Skeletal muscle cell (primary cell): ENCODE data around the gene EAPP.
A peak's percentile ranks its signal among the peaks of the same experiment; 100 is the strongest.
"Not testable (repeated sequence)": the region's sequence is repeated elsewhere in the genome, so short reads cannot be mapped to it uniquely, and the experiment has no call there.

Experiments used
- DNase-seq: peaks from one replicate; pipeline ENCODE4 v3.0.0-alpha.2; 2010; ENCODE audit warnings: low read depth
- H3K4me3 ChIP-seq: 2 replicates; pipeline ENCODE4 v1.5.1; 2011; ENCODE audit warnings: low read depth, mild to moderate bottlenecking, control low read depth, low read length, moderate library complexity

Gene EAPP

GRCh38 chr14:34496679-34497513, 42.6 kb downstream of the EAPP start:
- DNase-seq, result peak; percentile 99
- H3K4me3 ChIP-seq, result no peak overlapping the region

GRCh38 chr14:34496007-34496678, 43.4 kb downstream of the EAPP start:
- H3K4me3 ChIP-seq, result no peak overlapping the region
- no peak for DNase-seq

GRCh38 chr14:34489324-34489723, 50.2 kb downstream of the EAPP start:
- no peak for DNase-seq
- no peak overlapping the region for H3K4me3 ChIP-seq

GRCh38 chr14:34488528-34488927, 51.0 kb downstream of the EAPP start:
- no peak for DNase-seq
- H3K4me3 ChIP-seq, result no peak overlapping the region

- DNase-seq, result no peak
- H3K4me3 ChIP-seq, result no peak overlapping the region
Measured at GRCh38 chr14:34484726-34485125, 54.8 kb downstream of the EAPP start.

- no peak overlapping the region for H3K4me3 ChIP-seq
- DNase-seq, result no peak
Measured at GRCh38 chr14:34482463-34482862, 57.0 kb downstream of the EAPP start.

- no peak for DNase-seq
- H3K4me3 ChIP-seq, result no peak overlapping the region
Measured at GRCh38 chr14:34479694-34480093, 59.8 kb downstream of the EAPP start.

GRCh38 chr14:34478261-34478660, 61.2 kb downstream of the EAPP start:
- no peak overlapping the region for H3K4me3 ChIP-seq
- DNase-seq, result no peak

GRCh38 chr14:34476036-34476435, 63.5 kb downstream of the EAPP start:
- not testable (repeated sequence) for DNase-seq

GRCh38 chr14:34475163-34475562, 64.3 kb downstream of the EAPP start:
- DNase-seq, result no peak
- H3K4me3 ChIP-seq, result no peak overlapping the region

More at GRCh38 chr14:34476036-34476435, 63.5 kb downstream of the EAPP start:
- H3K4me3 ChIP-seq, result not testable (repeated sequence)

GRCh38 chr14:34474187-34474679, 65.3 kb downstream of the EAPP start:
- DNase-seq, result no peak
- H3K4me3 ChIP-seq, result no peak overlapping the region

GRCh38 chr14:34472706-34473279, 66.7 kb downstream of the EAPP start:
- H3K4me3 ChIP-seq, result no peak overlapping the region
- no peak for DNase-seq

- no peak for DNase-seq
- H3K4me3 ChIP-seq, result no peak overlapping the region
Measured at GRCh38 chr14:34470319-34470718, 69.2 kb downstream of the EAPP start.

GRCh38 chr14:34466691-34467090, 72.8 kb downstream of the EAPP start:
- H3K4me3 ChIP-seq, result no peak overlapping the region
- no peak for DNase-seq
